AG04450 (cell line): ENCODE data around the gene CTSV. TPM values are rescaled to one million over a fixed set of nuclear protein-coding genes. Genes with fewer than 3 reads are reported as not detected.
"Not testable (repeated sequence)": the region's sequence is repeated elsewhere in the genome, so short reads cannot be mapped to it uniquely, and the experiment has no call there.

Source experiments
- CTCF ChIA-PET: fragments of 300-600, 350-600 bp; formaldehyde crosslinking; extraction: SDS; loops from one replicate; lab custom pipeline; 2022; ENCODE audit warnings: antibody characterized with exemption, inconsistent platforms; lab: Charles Lee
- POLR2A ChIA-PET: fragments of 350-600 bp; formaldehyde crosslinking; extraction: SDS; loops from one replicate; lab custom pipeline; 2021; ENCODE audit warnings: antibody characterized with exemption, inconsistent platforms; lab: Yijun Ruan, JAX
- DNase-seq: peaks from one replicate; pipeline ENCODE4 v3.0.0-alpha.2; 2011; ENCODE audit warnings: low read depth, low spot score
- H3K27ac ChIP-seq: one replicate; pipeline ENCODE4 v1.5.1; 2012; ENCODE audit warnings: low read depth, low read length, control low read depth
- H3K27me3 ChIP-seq: one replicate; pipeline ENCODE4 v1.6.0; 2012; ENCODE audit warnings: low read length; ENCODE audit not compliant: control insufficient read depth, insufficient read depth
- H3K4me3 ChIP-seq: 2 replicates; pipeline ENCODE4 v1.5.1; 2011; ENCODE audit warnings: mild to moderate bottlenecking, low read depth, low read length, control low read depth
- H3K9me3 ChIP-seq: 2 replicates; pipeline ENCODE4 v1.5.1; 2012; ENCODE audit warnings: low read length; ENCODE audit not compliant: control insufficient read depth, insufficient read depth
- CTCF ChIP-seq: IDR thresholded peaks from 2 replicates; pipeline ENCODE4 v1.5.1; 2011; ENCODE audit warnings: low read depth, low read length, control low read depth, inconsistent platforms
- polyA plus RNA-seq: library from polyadenylated mRNA; depleted of rRNA; stranded (reverse); fragments of >200 nt; gene quantifications from 2 replicates; pipeline ENCODE4 v1.2.3, GENCODE V29; 2011

The CTSV gene
- polyA plus RNA-seq, 1 experiment: 0.60 TPM

- no peaks in the 10 kb centered on the region; the same call in 1 of the 2 replicates for H3K9me3 ChIP-seq
- POLR2A ChIA-PET: no interaction called here
- CTCF ChIA-PET: no interaction called here
- H3K27me3 ChIP-seq: peaks cover 5% of the 10 kb centered on the region
- no peak overlapping the region for H3K4me3 ChIP-seq
- no peak for DNase-seq
- TF ChIP-seq CTCF: no peak
- no peak overlapping the region for H3K27ac ChIP-seq
Measured at GRCh38 chr9:97076238-97076637, 37.3 kb upstream of the CTSV start.

GRCh38 chr9:97075289-97075985 is 36.5 kb upstream of the CTSV start:
- Histone ChIP-seq H3K27me3 (peaks cover 5% of the 10 kb centered on the region), H3K27ac (no peak overlapping the region), H3K9me3 (no peaks in the 10 kb centered on the region; the same call in 1 of the 2 replicates), H3K4me3 (no peak overlapping the region)
- POLR2A ChIA-PET: no interaction called here
- no peak for TF ChIP-seq CTCF
- CTCF ChIA-PET: no interaction called here
- DNase-seq: no peak

GRCh38 chr9:97073506-97073905 is 34.6 kb upstream of the CTSV start:
- no peak overlapping the region for H3K27ac ChIP-seq
- POLR2A ChIA-PET: no interaction called here
- H3K27me3 ChIP-seq: peaks cover 4% of the 10 kb centered on the region
- no peak for DNase-seq
- TF ChIP-seq CTCF: no peak
- no peaks in the 10 kb centered on the region; the same call in 1 of the 2 replicates for H3K9me3 ChIP-seq
- CTCF ChIA-PET: no interaction called here
- H3K4me3 ChIP-seq: no peak overlapping the region

- DNase-seq: no peak
- ChIA-PET POLR2A (no interaction called here), CTCF (no interaction called here)
- Histone ChIP-seq H3K9me3 (no peaks in the 10 kb centered on the region; the same call in 1 of the 2 replicates), H3K4me3 (no peak overlapping the region), H3K27ac (no peak overlapping the region), H3K27me3 (no peaks in the 10 kb centered on the region)
- TF ChIP-seq CTCF: no peak
Measured at GRCh38 chr9:97072285-97072776, 33.4 kb upstream of the CTSV start.

GRCh38 chr9:97070325-97070724 is 31.4 kb upstream of the CTSV start:
- CTCF ChIA-PET, H3K9me3 ChIP-seq, H3K27ac ChIP-seq, H3K27me3 ChIP-seq, DNase-seq, H3K4me3 ChIP-seq, POLR2A ChIA-PET: not testable (repeated sequence)
